BLaER1 (cell line): ENCODE measurements around the gene CEP128.

Experiments
- H3K27ac ChIP-seq: shearing (Covaris generic); formaldehyde crosslinking; 2 replicates; pipeline ENCODE4 v1.8.1; 2022
- H3K27me3 ChIP-seq: shearing (Covaris generic); formaldehyde crosslinking; 2 replicates; pipeline ENCODE4 v1.8.1; 2022
- H3K36me3 ChIP-seq: shearing (Covaris generic); formaldehyde crosslinking; 2 replicates; pipeline ENCODE4 v1.8.1; 2022
- H3K4me1 ChIP-seq: shearing (Covaris generic); formaldehyde crosslinking; 2 replicates; pipeline ENCODE4 v1.8.1; 2022
- H3K4me2 ChIP-seq: shearing (Covaris generic); formaldehyde crosslinking; 2 replicates; pipeline ENCODE4 v1.8.1; 2022
- H3K4me3 ChIP-seq: shearing (Covaris generic); formaldehyde crosslinking; 2 replicates; pipeline ENCODE4 v1.8.1; 2022
- H3K9ac ChIP-seq: shearing (Covaris generic); formaldehyde crosslinking; 2 replicates; pipeline ENCODE4 v1.8.1; 2022
- H3K9me3 ChIP-seq: shearing (Covaris generic); formaldehyde crosslinking; 2 replicates; pipeline ENCODE4 v1.8.1; 2022
- H4K20me1 ChIP-seq: shearing (Covaris generic); formaldehyde crosslinking; 2 replicates; pipeline ENCODE4 v1.8.1; 2022
- Cebpa-rat ChIP-seq: shearing (Covaris generic); IDR thresholded peaks from 2 replicates; pipeline ENCODE4 v1.8.1; 2022

The CEP128 gene

DNA sequence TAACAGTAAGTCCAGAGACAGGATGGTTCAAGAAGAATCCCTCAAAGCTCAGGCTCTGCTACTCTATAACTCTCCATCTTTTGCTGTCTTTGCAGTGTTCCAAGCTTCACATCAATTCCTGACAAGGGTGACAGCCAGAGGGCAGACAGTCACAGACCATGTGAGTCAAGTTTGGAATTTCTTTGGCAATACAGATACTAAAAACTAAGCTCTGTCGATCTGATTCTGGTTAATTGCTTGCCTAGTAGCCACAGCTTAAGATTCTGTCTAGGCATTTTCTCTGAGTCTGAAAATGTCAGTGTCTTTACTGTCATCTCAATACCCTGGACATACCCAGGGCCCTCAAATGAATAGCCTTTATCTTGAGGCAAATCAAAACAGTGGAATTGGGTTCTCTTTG is 153.7 kb downstream of the CEP128 start:
- no peaks in the 10 kb centered on the region for H4K20me1 ChIP-seq
- no peak overlapping the region for H3K27ac ChIP-seq
- no peaks in the 10 kb centered on the region for H3K9me3 ChIP-seq
- no peaks in the 10 kb centered on the region for H3K4me1 ChIP-seq
- H3K9ac ChIP-seq: no peak overlapping the region
- no peak for TF ChIP-seq Cebpa-rat
- no peak overlapping the region for H3K4me3 ChIP-seq
- no peak overlapping the region for H3K4me2 ChIP-seq
- H3K27me3 ChIP-seq: no peaks in the 10 kb centered on the region
- peaks cover 30% of the 10 kb centered on the region for H3K36me3 ChIP-seq

DNA sequence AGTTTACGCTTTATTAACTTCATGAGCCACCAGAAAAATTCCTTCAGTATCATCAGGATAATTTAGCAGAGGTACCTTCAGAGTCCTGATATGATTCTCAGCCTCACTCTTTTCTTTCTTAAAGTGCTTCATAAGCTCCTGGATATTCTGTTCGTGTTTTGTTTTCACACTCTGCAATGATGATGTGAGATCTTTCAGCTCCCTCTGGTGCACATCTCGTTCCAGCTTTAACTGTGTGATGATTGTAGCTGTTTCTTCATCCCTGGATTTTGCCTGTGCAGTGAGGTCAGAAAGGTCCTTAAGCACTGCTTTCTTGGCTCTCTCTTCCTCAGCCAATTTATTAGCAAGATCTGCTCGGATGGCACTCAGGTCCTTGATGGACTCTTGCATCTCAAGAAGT is 156.7 kb downstream of the CEP128 start:
- no peaks in the 10 kb centered on the region for H3K9me3 ChIP-seq
- no peaks in the 10 kb centered on the region for H3K4me1 ChIP-seq
- peaks cover 22% of the 10 kb centered on the region for H3K36me3 ChIP-seq
- no peaks in the 10 kb centered on the region for H4K20me1 ChIP-seq
- H3K9ac ChIP-seq: no peak overlapping the region
- H3K4me3 ChIP-seq: no peak overlapping the region
- no peak for TF ChIP-seq Cebpa-rat
- H3K27me3 ChIP-seq: no peaks in the 10 kb centered on the region
- no peak overlapping the region for H3K4me2 ChIP-seq
- H3K27ac ChIP-seq: no peak overlapping the region

DNA sequence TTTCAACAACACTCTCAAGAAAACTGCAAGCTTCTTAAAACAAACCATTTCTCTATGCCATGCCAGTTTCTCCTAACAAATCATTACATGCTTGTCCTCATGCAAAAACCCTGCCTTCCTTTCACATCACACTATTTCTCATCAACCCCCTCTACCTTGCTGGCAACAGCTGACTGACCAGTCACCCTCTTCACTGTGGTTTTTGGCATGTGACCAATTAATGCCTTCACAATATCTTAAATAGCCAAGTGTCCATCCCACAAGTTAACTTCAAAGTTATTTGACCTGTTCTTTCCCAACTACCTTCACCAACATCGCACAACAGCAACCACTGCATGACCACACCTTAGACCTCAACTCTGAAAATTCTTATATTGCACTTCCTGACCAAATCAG is 159.6 kb downstream of the CEP128 start:
- Histone ChIP-seq H3K4me3 (no peak overlapping the region), H3K4me2 (no peak overlapping the region), H3K27ac (no peak overlapping the region), H3K9ac (no peak overlapping the region), H4K20me1 (no peaks in the 10 kb centered on the region), H3K27me3 (no peaks in the 10 kb centered on the region), H3K4me1 (no peaks in the 10 kb centered on the region), H3K9me3 (no peaks in the 10 kb centered on the region), H3K36me3 (peaks cover 16% of the 10 kb centered on the region)
- TF ChIP-seq Cebpa-rat: no peak

DNA sequence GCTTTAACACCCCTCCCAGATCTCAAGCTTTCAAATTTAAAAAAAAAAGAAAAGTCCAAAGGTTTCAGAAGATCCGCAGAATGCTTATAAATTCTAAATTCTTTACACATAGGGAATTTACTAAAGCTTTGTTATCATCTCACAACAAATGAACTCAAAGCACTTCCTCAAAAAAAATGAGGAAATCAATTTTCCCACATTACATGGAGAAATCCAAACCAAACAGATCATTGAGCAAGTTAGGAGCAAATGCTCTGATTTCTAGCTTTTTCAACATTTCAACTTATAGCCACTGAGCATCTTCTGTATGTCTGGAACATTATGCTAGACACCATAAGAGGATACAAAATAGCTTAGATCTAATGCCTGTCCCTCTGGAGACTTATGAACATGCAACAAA is 161.0 kb downstream of the CEP128 start:
- no peak for TF ChIP-seq Cebpa-rat
- H3K4me3 ChIP-seq: no peak overlapping the region
- no peak overlapping the region for H3K4me2 ChIP-seq
- no peaks in the 10 kb centered on the region for H4K20me1 ChIP-seq
- no peaks in the 10 kb centered on the region for H3K9me3 ChIP-seq
- H3K27me3 ChIP-seq: no peaks in the 10 kb centered on the region
- no peak overlapping the region for H3K27ac ChIP-seq
- H3K4me1 ChIP-seq: no peaks in the 10 kb centered on the region
- H3K36me3 ChIP-seq: peaks cover 12% of the 10 kb centered on the region
- no peak overlapping the region for H3K9ac ChIP-seq

DNA sequence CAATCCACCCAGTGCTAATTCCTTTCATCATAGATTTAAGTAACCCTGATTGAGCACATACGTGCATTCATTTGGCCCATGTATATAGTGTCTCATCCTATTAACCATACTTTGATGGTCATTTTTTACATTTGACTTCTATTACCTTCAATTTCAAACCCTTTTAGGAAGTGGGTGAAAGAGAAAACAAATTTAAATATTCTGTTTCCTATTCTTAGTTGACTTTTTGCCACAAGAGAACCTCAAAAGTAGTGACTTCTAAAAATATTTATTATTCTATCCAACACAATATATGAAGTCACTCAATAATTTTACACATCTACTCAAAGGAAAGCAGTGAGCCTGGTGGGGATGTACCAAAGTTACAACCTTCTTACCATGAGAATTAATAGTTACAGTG is 164.9 kb downstream of the CEP128 start:
- Histone ChIP-seq H3K36me3 (peaks cover 8% of the 10 kb centered on the region; the same call in 1 of the 2 replicates), H3K4me2 (no peak overlapping the region), H3K9ac (no peak overlapping the region)

DNA sequence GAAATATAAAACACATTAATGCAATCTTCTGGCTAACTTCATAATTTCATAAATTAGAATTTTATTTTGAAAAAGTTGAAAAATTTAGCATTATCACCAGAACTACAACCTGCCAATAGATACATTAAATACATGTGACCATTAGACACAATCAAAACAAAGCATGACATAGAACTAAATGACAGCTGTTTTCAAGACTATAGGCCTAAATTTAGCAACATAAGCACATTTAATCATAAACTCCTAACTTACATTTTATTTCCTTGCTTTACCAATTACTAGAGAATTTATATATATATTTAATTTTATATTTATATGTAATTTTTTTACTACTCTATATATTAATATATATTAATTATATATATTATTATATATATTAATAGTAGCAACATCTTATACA is 165.4 kb downstream of the CEP128 start:
- no peak overlapping the region for H3K27ac ChIP-seq
- no peaks in the 10 kb centered on the region for H4K20me1 ChIP-seq
- TF ChIP-seq Cebpa-rat: no peak
- H3K4me2 ChIP-seq: no peak overlapping the region
- no peak overlapping the region for H3K4me3 ChIP-seq
- peaks cover 8% of the 10 kb centered on the region; the same call in 1 of the 2 replicates for H3K36me3 ChIP-seq
- H3K9ac ChIP-seq: no peak overlapping the region
- H3K9me3 ChIP-seq: no peaks in the 10 kb centered on the region
- no peaks in the 10 kb centered on the region for H3K27me3 ChIP-seq
- no peaks in the 10 kb centered on the region for H3K4me1 ChIP-seq

More for the DNA sequence above, 164.9 kb downstream of the CEP128 start:
- Histone ChIP-seq H3K27me3 (no peaks in the 10 kb centered on the region), H3K4me1 (no peaks in the 10 kb centered on the region), H3K27ac (no peak overlapping the region), H3K9me3 (no peaks in the 10 kb centered on the region), H4K20me1 (no peaks in the 10 kb centered on the region), H3K4me3 (no peak overlapping the region)
- TF ChIP-seq Cebpa-rat: no peak

DNA sequence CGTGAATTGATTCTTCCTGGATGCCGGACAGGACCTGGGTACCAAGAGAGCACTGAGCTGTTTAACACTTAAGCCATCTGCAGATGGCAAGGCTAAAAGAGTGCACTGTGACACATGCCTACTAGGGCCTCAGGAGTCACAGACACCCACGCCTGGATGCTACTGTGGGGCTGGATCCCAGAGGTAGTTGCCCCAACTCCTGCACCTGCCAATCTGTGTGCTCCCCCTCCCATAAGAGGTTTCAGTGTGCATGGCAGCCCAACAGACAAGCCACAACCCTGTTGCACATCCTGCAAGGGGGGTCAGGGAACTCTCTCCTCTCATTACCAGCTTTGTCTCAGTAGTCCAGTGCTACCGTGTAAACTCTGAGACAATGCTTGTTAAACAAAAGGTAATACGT is 169.0 kb downstream of the CEP128 start:
- Histone ChIP-seq H4K20me1 (no peaks in the 10 kb centered on the region), H3K4me2 (no peak overlapping the region)

DNA sequence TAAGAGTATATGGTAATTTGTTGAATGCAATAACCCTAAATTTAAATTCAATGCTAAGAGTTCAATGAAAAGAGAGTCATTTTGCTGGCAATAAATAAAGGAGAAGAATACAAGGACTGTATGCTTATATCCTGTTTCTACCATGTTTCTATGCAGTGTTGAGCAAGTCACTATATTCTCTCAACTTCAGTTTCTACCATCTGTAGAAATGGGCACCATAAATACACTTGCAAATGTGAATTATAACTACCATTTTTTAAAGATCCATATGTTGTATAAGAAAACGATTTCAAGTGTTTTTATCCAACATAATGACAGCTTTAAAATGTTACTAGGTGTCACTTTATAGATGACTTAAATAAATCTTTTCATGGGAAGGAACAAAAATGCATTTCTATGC is 170.3 kb downstream of the CEP128 start:
- H3K27ac ChIP-seq: no peak overlapping the region
- H3K4me3 ChIP-seq: no peak overlapping the region
- H3K27me3 ChIP-seq: no peaks in the 10 kb centered on the region
- H3K9me3 ChIP-seq: no peaks in the 10 kb centered on the region
- H3K9ac ChIP-seq: no peak overlapping the region
- TF ChIP-seq Cebpa-rat: no peak
- H4K20me1 ChIP-seq: no peaks in the 10 kb centered on the region
- H3K4me2 ChIP-seq: no peak overlapping the region
- peaks cover 8% of the 10 kb centered on the region; the same call in 1 of the 2 replicates for H3K36me3 ChIP-seq
- no peaks in the 10 kb centered on the region for H3K4me1 ChIP-seq

More for the DNA sequence above, 169.0 kb downstream of the CEP128 start:
- Histone ChIP-seq H3K4me3 (no peak overlapping the region), H3K27me3 (no peaks in the 10 kb centered on the region), H3K36me3 (peaks cover 8% of the 10 kb centered on the region; the same call in 1 of the 2 replicates), H3K27ac (no peak overlapping the region), H3K4me1 (no peaks in the 10 kb centered on the region), H3K9ac (no peak overlapping the region), H3K9me3 (no peaks in the 10 kb centered on the region)
- no peak for TF ChIP-seq Cebpa-rat

DNA sequence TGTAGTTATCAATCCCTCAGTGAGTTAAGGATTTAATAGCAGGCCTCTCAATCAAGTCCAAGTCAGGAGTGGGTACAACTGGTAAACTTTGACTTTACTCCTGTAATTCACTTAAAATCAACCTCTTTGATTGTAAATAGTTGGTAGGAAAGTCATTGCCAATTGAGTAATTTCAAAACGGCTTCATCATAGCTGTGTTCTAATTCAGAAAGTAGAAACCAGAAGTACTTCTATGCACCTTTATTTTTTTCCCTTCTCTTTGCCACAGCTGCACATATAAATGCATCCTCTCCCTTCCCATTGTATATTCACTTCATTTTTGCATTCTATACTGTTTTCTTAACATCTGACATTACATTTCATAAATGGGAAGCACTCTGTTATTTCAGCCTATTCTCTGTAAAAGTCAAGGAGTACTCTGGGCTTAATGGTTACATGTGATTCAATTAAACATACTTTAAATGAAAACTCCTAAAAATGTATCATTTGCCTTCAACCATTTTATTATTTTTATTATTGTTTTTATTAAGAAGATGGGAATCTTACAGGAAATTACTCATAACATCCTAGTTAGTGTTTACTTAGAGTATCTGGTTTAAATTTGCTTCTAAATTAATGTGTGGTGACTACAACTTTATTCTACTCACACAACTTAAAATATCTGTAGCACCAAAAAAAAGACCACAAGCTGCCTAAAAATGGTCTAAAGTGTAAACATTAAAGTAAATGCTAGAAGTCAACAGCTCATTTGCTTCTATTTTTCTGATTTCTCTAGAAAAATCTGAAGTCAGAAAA is 171.2 kb downstream of the CEP128 start:
- H3K4me2 ChIP-seq: no peak overlapping the region
- no peak for TF ChIP-seq Cebpa-rat

DNA sequence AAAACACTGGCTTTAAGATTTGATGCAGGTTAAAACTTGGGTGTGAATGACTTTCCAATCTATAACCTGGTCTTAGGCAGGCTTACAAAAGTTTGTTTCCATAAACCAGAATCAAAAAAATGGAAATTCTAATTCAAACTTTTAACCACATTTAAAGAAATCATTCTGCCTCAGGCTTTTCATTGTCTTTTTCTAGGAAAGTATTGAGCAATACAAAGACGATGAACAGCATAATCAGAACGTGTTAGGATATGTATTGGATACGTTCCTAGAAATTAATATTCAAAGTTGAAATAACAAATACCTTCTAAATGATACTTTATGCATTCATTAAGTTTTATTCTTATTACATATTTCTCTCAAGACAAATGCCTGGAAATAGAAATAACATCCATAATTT is 172.9 kb downstream of the CEP128 start:
- no peak for TF ChIP-seq Cebpa-rat
- Histone ChIP-seq H3K4me3 (no peak overlapping the region), H3K27ac (no peak overlapping the region), H3K4me1 (no peaks in the 10 kb centered on the region), H4K20me1 (no peaks in the 10 kb centered on the region), H3K4me2 (no peak overlapping the region), H3K27me3 (no peaks in the 10 kb centered on the region), H3K9me3 (no peaks in the 10 kb centered on the region), H3K9ac (no peak overlapping the region), H3K36me3 (peaks cover 8% of the 10 kb centered on the region; the same call in 1 of the 2 replicates)

More for the DNA sequence above, 171.2 kb downstream of the CEP128 start:
- Histone ChIP-seq H3K4me3 (no peak overlapping the region), H3K4me1 (no peaks in the 10 kb centered on the region), H3K36me3 (peaks cover 8% of the 10 kb centered on the region; the same call in 1 of the 2 replicates), H3K9me3 (no peaks in the 10 kb centered on the region), H3K27me3 (no peaks in the 10 kb centered on the region), H3K27ac (no peak overlapping the region), H3K9ac (no peak overlapping the region), H4K20me1 (no peaks in the 10 kb centered on the region)
